Activated naive CD8-positive, alpha-beta T cell treated with anti-CD3 and anti-CD28 coated beads, Interleukin-2, amount 50 U/mL, for 16 hours (primary cell): Measurements from ENCODE around the gene NELFA.
"Not testable (repeated sequence)": the region's sequence is repeated elsewhere in the genome, so short reads cannot be mapped to it uniquely, and the experiment has no call there.

Source experiments
- DNase-seq: peaks from one replicate; pipeline ENCODE4 v3.0.0-alpha.2; 2020; ENCODE audit warnings: low read depth, low spot score

NELFA gene

DNA sequence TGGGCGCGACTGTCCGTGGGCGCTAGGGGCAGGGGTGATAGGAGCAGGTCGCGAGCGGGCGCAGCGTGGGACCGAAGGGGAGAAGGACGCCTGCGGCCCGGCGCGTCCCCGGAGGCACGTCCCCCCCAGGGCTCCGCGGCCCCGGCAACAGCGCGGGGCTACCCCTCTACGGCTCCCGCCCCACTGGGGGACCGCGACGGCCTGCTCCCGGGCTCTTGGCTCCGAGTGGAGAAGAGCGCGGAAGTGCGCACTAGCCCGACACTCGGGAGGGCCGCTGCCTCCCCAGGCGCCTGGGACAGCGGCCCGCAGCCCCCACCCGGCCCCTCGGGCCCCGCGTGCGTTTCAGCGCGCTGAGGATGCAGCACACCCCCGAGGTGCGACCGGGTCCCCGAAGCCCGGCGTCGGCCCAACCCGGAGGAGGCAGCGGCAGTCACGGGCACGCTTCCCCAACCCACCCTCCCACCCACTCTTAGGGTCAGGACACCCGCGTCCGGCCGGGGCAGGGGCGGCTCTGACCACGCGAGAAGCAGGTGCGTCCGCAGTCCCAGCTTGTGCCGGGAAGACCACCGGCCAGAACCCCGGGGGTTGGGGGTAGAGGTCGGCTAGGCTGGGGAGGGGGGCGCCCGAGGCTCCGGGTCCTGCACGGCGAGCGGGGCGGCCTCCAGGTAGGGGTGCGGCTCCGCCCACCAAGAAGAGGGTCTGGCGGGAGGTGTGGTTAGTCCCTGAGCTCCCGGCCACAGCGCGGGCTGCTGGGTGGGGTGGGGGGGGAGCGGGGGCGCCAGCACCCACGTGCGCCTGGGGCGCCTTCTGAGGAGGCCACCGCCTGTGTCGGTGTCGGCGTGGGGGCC lies 31.8 kb upstream of the NELFA start:
- no peak for DNase-seq

DNA sequence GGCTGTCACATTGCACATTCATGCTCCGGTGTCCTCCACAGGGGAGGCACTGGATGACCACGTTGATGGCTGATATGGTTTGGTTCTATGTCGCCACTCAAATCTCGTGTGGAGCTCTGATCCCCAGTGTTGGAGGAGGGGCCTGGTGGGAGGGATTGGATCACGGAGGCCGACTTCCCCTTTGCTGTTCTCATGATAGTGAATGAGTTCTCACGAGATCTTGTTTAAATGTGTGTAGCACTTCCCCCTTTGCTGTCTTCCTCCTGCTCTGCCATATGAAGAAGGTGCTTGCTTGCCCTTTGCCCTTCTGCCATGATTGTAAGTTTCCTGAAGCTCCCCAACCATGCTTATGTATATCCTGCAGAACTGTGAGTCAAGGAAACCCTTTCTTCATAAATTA lies 28.1 kb upstream of the NELFA start:
- no peak for DNase-seq

DNA sequence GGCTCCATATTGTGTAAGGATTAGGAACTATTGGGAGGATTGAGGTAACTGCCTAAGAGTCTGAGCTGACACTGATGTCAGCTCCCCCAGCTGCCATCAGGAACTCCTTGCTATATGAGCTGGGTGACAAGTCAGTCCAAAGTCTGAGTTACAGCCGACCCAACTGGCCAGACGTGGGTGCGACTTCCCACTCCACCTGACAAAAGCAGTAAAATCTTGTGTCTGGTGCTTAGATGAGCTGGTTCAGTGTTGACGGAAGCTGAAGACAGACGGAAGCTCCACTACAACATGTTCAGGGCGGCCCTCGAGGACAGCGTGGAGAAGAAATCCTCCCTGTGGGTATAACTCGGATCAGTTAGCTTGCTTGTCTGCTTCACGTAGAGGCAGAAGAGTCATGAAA lies 27.6 kb upstream of the NELFA start:
- DNase-seq: no peak

DNA sequence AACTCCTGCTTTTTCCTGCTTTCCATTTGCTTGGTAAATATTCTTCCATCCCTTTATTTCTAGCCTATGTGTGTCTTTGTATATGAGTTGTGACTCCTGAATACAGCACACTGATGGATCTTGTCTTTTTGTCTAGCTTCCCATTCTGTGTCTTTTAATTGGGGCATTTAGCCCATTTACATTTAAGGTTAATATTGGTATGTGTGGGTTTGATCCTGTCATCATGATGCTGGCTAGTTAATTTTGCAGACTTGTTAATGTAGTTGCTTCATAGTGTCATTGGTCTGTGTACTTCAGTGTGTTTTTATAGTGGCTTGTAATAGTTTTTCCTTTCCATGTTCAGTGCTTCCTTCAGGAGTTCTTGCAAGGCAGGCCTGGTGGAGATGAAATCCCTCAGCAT lies 22.4 kb upstream of the NELFA start:
- not testable (repeated sequence) for DNase-seq

DNA sequence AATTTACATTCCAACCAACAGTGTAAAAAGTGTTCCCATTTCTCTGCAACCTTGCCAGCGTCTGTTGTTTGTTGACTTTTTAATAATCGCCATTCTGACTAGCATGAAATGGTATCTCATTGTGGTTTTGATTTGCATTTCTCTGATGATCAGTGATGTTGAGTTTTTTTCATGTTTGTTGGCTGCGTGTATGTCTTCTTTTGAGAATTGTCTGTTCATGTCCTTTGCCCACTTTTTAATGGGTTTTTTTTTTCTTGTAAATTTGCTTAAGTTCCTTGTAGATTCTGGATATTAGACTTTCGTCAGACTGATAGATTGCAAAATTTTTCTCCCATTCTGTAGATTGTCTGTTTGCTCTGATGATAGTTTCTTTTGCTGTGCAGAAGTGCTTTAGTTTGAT lies 18.3 kb upstream of the NELFA start:
- not testable (repeated sequence) for DNase-seq

DNA sequence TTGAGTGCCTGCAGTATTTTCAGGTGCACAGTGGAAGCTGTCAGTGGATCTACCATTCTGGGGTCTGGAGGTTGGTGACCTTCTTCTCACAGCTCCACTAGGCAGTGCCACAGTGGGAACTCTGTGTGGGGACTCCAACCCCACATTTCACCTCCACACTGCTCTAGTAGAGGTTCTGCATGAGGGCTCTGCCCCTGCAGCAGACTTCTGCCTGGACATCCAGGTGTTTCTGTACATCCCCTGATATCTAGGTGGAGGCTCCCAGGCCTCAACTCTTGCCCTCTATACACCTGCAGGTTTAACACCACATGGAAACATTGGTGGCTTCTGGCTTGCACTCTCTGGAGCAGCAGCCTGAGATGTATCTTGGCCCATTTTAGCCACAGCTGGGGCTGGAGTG lies 17.0 kb upstream of the NELFA start:
- DNase-seq: no peak

DNA sequence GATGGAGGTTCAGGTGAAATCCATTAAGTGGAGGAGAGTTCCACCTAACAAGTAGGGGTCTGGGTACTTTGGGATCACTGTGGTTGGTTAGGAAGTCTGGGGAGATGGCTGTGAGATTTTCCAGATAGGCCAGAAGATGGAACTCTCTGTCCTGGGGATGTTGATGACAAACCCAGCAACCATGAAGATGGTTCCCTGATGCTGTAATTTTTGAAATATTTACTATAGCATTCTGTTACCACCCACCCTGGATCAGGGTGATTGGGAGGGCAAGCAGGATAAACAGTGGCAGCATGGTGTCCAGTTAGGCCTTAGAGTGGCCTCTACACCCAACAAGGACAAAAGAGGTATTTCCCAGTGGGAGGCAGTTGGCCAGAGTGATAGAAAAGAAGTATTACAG lies 15.9 kb upstream of the NELFA start:
- DNase-seq: no peak

DNA sequence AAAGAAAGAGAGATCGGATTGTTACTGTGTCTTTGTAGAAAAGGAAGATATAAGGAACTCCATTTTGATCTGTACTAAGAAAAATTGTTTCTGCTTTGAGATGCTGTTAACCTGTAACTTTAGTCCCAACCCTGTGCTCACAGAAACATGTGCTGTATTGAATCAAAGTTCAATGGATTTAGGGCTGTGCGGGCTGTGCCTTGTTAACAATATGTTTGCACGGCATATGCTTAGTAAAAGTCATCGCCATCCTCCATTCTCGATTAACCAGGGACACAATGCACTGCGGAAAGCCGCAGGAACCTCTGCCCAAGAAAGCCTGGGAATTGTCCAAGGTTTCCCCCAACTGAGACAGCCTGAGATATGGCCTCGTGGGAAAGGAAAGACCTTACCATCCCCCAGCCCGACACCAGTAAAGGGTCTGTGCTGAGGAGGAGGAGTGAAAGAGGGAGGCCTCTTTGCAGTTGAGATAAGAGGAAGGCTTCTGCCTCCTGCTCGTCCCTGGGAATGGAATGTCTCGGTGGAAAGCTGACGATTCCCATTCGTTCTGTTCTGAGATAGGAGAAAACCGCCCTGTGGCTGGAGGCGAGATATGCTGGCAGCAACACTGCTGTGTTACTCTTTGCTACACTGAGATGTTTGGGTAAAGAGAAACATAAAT lies 12.7 kb upstream of the NELFA start:
- DNase-seq: not testable (repeated sequence)

DNA sequence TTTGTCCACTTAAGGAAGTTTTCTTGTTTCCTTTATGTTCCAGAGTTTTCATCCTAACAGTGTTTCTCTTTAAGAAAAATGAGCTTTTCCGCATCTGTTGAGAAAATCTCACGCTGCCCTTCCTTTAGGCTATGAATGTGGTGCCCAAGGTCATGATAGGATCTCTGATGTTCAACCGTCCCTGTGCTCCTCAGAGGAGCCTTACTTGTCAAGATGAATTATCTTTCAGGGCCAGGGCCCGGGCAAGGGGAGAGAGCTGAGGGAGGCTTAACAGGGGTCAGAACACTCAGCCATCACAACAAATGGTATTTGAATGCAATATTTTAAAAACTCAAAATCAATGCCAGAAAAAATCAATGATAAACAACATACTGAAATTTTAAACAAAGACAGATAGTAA lies 6.2 kb upstream of the NELFA start:
- DNase-seq: no peak

DNA sequence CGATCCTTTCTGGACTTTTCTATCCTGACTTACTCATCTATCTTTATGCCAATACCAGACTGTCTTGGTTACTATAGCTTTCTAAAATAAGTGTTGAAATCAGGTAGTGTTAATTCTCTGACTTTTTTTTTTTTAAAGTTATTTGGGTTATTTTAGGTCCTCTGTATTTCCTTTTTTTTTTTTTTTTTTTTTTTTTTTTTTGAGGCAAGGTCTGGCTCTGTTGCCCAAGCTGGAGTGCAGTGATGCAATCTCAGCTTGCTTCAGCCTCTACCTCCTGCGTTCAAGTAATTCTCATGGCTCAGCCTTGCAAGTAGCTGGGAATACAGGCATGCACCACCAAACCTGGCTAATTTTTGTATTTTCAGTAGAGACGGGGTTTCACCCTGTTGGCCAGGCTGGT lies 2.8 kb upstream of the NELFA start:
- DNase-seq: no peak

DNA sequence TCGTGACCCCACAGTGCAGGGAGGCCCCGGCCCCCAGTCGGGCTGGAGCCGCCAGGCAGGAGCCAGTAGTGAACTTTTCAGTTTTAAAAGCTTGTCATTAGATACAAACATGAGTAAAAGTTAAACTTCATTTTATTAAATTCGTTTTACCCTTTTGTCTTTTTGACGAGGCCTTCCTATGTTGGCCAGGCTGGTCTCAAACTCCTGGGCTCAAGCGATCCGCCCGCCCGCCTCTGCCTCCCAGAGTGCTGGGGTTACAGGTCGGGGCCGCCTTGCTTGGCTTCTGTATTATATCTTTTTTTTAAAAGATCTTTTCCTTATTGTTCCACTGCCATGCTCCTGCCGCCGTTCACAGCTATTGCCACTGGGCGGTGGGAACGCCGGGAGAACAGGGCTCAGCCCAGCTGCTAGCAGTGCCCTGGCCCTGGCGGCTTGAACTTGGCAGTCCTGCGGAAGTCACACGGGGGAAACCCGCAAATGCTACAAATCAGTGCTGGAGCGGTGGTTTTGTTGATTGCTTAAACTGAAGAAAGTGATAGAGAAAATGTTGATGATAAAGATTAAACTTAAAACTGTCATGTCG lies 968 bp upstream of the NELFA start:
- no peak for DNase-seq

DNA sequence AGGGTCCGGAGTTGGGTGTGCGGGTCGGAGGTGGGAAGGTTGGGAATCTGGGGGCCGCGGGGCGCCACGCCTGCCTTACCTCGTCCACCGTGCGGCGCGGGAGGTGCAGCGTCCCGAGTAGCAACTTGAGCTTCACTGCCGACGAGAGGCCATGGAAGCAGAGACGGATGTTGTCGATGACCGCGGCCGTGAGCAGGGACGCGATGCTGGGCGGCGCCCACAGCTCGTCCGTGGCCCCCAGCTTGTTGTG lies 178 bp downstream of the NELFA start:
- DNase-seq: no peak

DNA sequence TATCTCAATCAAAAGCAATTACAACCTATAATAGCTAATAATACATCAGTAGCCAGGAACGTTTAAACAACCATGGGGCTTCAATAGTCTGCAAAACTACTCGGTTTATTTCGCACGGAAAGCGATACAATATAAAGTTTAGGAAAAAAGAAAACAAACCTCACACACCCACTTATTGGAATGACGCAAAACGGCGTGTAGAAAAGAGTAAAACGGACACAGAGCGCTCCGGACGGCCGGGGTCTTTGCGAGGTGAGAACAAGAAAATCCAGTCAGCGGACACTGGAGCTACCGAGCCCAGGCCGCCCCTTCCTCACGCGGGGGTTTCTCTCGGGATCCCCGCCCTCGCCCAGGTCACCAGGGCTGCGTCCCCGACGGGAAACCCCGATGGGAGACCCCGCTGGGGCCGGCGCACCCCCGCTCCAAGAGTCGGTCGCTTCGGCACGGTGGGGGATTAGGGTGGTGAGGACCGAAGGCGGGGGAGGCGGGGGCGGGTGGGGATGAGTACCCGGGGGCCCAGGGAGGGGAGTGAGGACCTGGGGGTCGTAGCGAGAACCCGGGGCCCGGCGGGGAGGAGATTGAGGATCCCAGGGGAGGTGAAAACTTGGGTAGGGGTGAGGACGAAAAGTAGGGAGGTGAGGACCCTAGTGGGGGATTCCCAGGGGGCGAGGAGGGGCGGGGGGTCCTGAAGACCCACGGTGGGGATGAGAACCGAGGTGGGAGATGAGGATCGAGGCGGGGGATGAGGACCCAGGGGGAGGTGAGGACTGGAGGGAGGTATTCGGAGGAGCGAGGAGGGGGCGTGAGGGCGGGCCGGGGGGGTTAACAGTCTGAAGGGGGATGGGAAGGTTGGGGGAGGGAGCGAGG lies 737 bp downstream of the NELFA start:
- no peak for DNase-seq

DNA sequence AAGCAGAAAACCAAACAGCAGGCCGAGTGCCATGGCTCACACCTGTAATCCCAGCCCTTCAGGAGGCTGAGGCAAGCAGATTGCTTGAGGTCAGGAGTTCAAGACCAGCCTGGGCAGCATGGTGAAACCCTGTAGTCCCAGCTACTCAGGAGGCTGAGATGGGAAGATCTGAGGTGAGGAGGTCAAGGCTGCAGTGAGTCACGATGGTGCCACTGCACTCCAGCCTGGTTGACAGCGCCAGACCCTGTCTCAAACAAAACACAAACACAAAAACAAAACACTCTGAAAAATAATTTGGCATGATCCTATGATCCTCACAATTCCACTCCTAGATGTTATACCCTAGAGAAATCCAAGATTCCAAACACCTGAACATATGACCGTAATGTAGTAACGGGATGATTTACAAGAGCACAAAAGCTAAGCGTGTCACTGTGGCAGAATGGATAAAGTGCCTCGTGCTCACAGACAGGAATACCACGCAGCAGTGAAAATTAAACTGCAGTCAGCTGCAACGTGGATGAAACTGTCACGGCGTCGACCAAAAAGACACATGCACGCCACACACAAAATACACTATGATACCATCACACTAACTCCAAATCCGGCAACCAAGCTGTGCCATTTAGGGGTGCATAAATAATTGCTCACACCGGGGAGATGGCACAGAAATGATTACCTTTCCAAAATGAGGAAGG lies 1.7 kb downstream of the NELFA start:
- no peak for DNase-seq

DNA sequence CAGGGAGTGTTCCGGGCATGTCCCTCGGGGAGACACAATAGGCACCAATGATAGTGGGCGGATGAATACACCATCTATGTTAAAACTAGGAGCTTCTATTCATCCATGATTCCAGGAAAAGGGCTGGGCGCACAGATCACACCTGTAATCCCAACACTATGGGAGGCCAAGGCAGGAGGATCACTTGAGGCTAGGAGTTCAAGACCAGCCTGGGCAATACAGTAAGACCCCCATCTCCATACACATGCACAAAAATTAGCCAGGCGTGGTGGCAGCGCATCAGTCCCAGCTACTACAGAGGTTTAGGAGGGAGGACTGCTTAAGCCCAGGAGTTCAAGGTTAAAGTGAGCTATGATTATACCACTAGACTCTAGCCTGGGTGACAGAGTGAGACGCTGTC lies 2.4 kb downstream of the NELFA start:
- no peak for DNase-seq

DNA sequence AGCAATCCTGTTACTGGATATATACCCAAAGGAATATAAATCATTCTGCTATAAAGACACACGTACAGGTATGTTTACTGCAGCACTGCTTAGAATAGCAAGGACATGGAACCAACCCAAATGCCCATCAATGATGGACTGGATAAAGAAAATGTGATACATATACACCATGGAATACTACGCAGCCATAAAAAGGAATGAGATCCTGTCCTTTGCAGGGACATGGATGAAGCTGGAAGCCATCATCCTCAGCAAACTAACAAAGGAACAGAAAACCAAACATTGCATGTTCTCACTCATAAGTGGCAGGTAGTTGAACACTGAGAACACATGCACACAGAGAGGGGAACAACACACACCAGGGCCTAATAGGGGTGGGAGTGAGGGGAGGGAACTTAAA lies 5.4 kb downstream of the NELFA start:
- DNase-seq: not testable (repeated sequence)

DNA sequence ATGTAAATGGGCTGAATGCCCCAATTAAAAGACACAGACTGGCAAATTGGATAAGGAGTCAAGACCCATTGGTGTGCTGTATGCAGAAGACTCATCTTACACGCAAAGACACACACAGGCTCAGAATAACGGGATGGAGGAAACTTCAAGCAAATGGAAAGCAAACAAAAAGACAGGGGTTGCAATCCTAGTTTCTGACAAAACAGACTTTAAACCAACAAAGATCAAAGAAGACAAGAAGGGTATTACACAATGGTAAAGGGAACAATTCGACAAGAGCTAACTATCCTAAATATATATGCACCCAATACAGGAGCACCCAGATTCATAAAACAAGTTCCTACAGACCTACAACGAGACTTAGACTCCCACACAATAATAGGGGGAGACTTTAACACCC lies 9.5 kb downstream of the NELFA start:
- DNase-seq: not testable (repeated sequence)

DNA sequence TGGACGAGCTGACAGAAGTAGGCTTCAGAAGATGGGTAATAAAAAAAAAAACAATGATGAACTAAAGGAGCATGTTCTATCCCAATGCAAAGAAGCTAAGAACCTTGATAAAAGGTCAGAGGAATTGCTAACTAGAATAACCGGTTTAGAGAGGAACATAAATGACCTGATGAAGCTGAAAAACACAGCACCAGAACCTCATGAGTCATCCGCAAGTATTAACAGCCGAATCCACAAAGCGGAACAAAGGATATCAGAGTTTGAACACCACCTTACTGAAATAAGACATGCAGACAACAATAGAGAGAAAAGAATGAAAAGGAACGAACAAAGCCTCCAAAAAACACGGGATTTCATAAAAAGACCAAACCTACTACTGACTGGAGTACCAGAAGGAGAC lies 10.5 kb downstream of the NELFA start:
- no peak for DNase-seq

DNA sequence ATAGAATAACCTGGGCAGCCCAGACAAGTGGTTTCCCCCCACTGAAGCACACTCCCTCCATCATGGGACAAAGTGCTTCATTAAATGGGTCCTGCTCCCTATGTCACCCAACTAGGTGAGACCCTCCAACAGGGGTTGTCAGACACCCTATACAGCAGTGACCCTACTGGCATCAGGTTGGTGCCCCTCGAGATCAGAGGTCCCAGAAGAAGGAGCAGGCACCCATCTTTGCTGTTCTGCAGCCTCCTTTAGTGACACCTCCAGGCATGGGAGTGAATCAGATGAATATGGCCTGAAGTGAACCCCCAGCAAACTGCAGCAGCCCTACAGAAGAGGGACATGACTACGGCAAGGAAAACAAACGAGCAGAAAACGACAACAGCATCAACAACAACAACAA lies 11.1 kb downstream of the NELFA start:
- DNase-seq: no peak

DNA sequence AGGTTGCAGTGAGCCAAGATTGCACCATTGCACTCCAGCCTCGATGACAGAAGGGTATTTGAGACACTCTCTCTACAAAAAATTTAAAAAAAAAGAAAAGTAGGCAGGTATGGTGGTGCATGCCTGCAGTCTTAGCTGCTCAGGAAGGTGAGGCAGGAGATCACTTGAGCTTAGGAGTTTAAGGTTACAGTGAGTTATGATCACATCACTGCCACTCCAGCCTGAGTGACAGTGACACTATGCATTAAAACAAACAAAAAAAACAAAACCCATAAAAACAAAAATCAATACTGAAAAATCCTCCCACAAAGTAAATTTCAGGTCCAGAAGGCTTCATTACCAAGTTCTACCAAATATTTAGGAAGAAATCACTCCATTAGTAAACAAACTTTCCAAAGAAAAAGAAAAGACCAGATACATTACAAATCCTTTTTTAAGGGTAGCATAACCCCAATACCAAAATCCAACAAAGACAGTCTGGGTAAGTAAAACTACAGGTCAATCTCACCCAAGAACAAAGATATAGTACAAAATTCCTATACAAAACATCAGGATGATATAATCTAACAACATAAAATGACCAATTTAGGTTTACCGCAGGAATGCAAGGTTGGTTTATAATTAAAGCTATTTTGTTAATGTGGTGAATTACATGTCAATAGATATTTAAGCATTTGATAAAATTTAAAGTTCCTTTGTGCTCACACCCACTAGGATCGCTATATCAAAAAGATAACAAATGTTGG lies 11.7 kb downstream of the NELFA start:
- no peak for DNase-seq

DNA sequence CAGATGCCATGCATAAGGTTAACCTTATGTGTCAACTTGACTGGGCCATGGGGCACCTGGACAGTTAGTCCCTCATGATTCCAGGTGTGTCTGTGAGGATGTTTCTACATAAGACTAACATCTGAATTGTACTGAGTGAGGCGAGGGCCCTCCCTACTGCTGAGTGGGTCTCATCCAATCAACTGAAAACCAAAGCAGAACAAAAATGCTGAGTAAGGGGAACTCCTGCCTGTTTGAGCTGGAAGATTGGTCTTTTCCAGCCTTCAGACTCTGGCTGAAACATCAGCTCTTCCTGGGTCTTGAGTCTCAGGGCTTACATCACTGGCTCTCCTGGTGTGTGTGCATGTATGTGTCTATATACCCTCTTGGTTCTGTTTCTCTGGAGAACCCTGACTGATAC lies 13.8 kb downstream of the NELFA start:
- no peak for DNase-seq
